Epithelial cell of proximal tubule (primary cell): ENCODE measurements around the gene CNN3. TPM values are rescaled to one million over a fixed set of nuclear protein-coding genes. Genes with fewer than 3 reads are reported as not detected.

Experiments used
- DNase-seq: peaks from one replicate; pipeline ENCODE4 v3.0.0-alpha.2; 2011; ENCODE audit warnings: low read depth
- H3K4me3 ChIP-seq: 2 replicates; pipeline ENCODE4 v1.5.1; 2011; ENCODE audit warnings: low read depth, mild to moderate bottlenecking, low read length
- total RNA-seq: library from RNA; depleted of rRNA; stranded (reverse); fragments of >200 nt; gene quantifications from 2 replicates; pipeline ENCODE4 v1.2.3, GENCODE V29; 2015
- TF ChIP-seq, protein P1 (sequence below): conservative IDR thresholded peaks from 2 replicates; pipeline ENCODE4 v1.5.1; 2012; ENCODE audit warnings: low read depth, mild to moderate bottlenecking, low read length

Gene CNN3
- total RNA-seq, 1 donor from 2014 or later, result 196 TPM

DNA sequence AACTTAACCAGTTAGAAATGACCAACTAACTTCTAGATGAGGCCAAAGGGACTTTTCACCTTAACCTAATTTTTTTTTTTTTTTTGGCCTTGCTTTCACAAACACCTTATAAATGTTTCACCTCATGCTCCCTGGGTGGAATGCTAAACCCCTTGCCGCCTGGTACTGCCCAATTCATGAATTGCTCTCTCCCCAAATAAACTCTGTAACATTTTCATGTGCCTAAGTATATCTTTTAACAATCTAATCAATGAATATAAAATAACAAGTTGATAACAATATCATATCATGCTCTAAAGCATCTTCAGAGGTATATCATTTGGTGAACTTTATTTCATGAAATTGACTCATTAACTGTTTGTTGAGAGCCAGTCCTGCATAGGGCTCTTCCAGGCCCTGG is 10.9 kb upstream of the CNN3 start:
- H3K4me3 ChIP-seq, result no peak overlapping the region
- no peak for DNase-seq
- TF ChIP-seq, protein P1, sequence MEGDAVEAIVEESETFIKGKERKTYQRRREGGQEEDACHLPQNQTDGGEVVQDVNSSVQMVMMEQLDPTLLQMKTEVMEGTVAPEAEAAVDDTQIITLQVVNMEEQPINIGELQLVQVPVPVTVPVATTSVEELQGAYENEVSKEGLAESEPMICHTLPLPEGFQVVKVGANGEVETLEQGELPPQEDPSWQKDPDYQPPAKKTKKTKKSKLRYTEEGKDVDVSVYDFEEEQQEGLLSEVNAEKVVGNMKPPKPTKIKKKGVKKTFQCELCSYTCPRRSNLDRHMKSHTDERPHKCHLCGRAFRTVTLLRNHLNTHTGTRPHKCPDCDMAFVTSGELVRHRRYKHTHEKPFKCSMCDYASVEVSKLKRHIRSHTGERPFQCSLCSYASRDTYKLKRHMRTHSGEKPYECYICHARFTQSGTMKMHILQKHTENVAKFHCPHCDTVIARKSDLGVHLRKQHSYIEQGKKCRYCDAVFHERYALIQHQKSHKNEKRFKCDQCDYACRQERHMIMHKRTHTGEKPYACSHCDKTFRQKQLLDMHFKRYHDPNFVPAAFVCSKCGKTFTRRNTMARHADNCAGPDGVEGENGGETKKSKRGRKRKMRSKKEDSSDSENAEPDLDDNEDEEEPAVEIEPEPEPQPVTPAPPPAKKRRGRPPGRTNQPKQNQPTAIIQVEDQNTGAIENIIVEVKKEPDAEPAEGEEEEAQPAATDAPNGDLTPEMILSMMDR, result no peak

DNA sequence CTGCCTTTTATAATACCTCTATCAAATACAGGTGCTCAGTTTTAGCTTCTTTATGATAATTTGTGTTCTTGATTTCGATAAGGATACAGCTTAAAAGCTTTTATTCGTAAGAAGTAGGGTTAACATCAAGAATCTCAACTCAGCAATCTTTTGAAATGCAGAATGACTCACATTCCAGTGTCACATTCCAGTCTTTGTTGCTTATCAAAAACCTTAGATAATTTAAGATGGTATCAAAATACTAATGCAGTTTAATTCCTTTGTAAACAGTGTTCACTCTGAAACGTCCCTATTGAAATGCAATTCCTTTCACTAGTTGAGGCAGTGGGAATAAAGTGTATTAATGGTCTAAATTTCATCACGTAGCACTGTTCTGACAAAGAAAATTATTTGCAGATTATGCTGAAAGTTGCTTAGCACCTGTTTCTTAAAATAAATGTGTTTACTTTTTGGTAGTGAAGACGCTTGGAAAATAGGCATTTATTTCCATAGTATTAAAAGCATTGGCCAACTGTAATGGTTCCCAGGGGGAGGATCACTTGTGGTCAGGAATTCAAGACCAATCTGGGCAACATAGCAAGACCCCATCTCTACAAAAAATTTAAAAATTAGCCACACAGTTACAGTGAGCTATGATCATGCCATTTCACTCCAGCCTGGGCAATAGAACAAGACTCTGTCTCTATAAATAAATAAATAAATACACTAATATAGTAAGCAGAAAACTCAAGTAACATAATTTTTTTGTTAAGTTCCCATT is 10.1 kb upstream of the CNN3 start:
- DNase-seq, result no peak

DNA sequence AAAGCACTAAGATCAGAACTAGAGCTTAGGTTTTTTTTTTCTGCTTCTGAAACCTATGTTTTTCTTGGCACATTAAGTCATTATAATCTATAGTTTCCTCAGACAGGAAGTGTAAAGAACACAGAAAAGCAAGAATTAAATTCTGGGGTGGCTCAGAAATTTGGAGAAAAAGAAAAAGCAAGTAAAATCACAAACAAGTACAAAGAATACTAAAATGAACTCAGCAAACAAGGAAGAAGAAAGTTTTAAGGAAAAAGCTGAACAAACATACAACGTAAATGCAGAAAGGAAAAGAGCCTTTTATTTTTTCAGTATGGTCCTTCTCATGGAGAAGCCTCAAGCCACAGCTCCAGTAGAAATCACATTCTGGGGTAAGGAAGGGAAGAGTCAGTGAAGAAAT is 8.6 kb upstream of the CNN3 start:
- TF ChIP-seq, protein P1, result no peak
- no peak overlapping the region for H3K4me3 ChIP-seq
- DNase-seq, result no peak

More for the DNA sequence above, 10.1 kb upstream of the CNN3 start:
- TF ChIP-seq, protein P1, result no peak
- no peak overlapping the region for H3K4me3 ChIP-seq

DNA sequence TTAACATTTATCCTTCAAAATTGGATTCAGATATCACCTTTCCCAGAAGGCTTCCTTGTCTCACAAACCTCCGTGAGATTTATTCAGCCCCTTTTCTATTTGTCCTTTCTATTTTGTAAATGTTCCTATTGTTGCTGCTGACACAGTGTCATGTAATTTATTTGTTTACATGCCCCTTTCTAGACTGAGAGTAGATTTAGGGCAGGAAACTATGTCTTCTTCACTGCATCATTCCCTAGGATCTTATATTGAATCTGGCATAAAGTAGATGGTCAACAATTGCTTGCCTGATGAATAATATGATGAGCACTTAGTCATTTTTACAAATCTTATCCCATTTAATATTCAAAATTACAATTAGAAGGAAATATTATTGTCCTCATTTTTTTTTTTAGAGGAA is 8.1 kb upstream of the CNN3 start:
- H3K4me3 ChIP-seq, result no peak overlapping the region
- TF ChIP-seq, protein P1, result no peak
- no peak for DNase-seq

DNA sequence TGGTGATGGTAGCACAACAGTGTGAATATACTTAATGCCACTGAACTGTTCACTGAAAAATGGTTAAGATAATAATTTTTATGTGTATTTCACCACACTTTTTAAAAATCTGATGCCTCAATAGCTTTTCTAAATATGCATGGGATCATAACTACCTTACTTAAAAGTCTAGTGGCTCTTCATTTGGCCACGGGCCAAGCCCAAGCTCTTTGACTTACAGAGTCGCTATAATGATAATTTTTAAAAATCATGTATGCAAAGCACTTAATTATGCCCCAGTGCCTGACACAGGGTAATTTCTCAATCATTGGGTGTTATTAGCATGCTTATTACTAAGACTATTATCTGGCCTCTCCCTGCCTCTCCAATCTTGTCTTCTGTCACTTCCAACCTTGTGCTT is 7.6 kb upstream of the CNN3 start:
- H3K4me3 ChIP-seq, result no peak overlapping the region
- DNase-seq, result no peak
- TF ChIP-seq, protein P1, result no peak

DNA sequence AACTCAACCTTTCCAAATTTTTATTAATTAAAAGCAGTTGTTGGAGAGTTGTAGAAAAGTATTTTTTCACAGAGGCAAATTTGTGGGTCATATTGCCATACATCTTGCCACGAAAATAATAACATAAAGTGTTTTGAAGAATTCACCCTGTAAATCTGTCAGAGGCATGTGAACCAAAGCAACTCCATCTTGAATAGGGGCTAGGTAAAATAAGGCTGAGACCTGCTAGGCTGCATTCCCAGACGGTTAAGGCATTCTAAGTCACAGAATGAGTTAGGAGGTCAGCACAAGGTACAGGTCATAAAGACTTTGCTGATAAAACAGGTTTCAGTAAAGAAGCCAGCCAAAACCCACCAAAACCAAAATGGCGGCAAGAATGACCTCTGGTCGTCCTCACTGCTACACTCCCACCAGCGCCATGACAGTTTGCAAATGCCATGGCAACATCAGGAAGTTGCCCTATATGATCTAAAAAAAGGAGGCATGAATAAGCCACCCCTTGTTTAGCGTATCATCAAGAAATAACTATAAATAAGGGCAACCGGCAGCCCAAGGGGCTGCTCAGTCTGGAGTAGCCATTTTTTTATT is 4.4 kb upstream of the CNN3 start:
- TF ChIP-seq, protein P1, result no peak
- DNase-seq, result no peak

More for the DNA sequence above, 4.4 kb upstream of the CNN3 start:
- no peak overlapping the region for H3K4me3 ChIP-seq
